OCI-LY1 (cell line): ENCODE results near the gene RAI1.

ENCODE experiments used
- H2AFZ ChIP-seq: fragments of 200-600 bp; sonication (generic), shearing (Covaris generic); 2 replicates; pipeline ENCODE4 v1.6.0; 2014; ENCODE audit warnings: antibody characterized with exemption, mild to moderate bottlenecking, low read length
- H3F3A ChIP-seq: fragments of 200-600 bp; sonication (generic), shearing (Covaris generic); 2 replicates; pipeline ENCODE4 v1.6.0; 2014; ENCODE audit warnings: mild to moderate bottlenecking, antibody characterized with exemption, low read length, moderate library complexity; ENCODE audit not compliant: insufficient read depth
- H3K27ac ChIP-seq: fragments of 200-600 bp; sonication (generic); 2 replicates; pipeline ENCODE4 v1.5.1; 2014; ENCODE audit warnings: low read length, mixed run types, mild to moderate bottlenecking, low read depth; ENCODE audit not compliant: poor library complexity, severe bottlenecking
- H3K27me3 ChIP-seq: fragments of 200-600 bp; sonication (generic); 2 replicates; pipeline ENCODE4 v1.6.0; 2014; ENCODE audit warnings: antibody characterized with exemption, mild to moderate bottlenecking, low read length, moderate library complexity; ENCODE audit not compliant: insufficient read depth
- H3K36me3 ChIP-seq: fragments of 200-600 bp; sonication (generic); 2 replicates; pipeline ENCODE4 v1.6.1; 2014; ENCODE audit warnings: mild to moderate bottlenecking, antibody characterized with exemption, low read length, moderate library complexity, mixed read lengths; ENCODE audit not compliant: insufficient read depth
- H3K4me1 ChIP-seq: fragments of 200-600 bp; sonication (generic); 2 replicates; pipeline ENCODE4 v1.5.1; 2014; ENCODE audit warnings: mild to moderate bottlenecking, low read length, moderate library complexity; ENCODE audit not compliant: insufficient read depth, severe bottlenecking
- H3K4me2 ChIP-seq: fragments of 200-600 bp; sonication (generic), shearing (Covaris generic); 2 replicates; pipeline ENCODE4 v1.6.1; 2014; ENCODE audit warnings: low read length
- H3K4me3 ChIP-seq: fragments of 200-600 bp; sonication (generic); 2 replicates; pipeline ENCODE4 v1.5.1; 2014; ENCODE audit warnings: low read length, low read depth, mild to moderate bottlenecking, mixed read lengths; ENCODE audit not compliant: poor library complexity, severe bottlenecking
- H3K79me2 ChIP-seq: fragments of 200-600 bp; shearing (Covaris generic); 2 replicates; pipeline ENCODE4 v1.6.1; 2016; ENCODE audit warnings: mixed run types, low read length, mixed read lengths; ENCODE audit not compliant: insufficient read depth
- H3K9ac ChIP-seq: fragments of 200-600 bp; sonication (generic), shearing (Covaris generic); 2 replicates; pipeline ENCODE4 v1.6.1; 2014; ENCODE audit warnings: mild to moderate bottlenecking, low read length, mixed read lengths
- H3K9me2 ChIP-seq: fragments of 200-600 bp; sonication (generic), shearing (Covaris generic); 2 replicates; pipeline ENCODE4 v1.6.1; 2014; ENCODE audit warnings: low read depth, mild to moderate bottlenecking, low read length, mixed read lengths
- H3K9me3 ChIP-seq: fragments of 200-600 bp; shearing (Covaris generic); 2 replicates; pipeline ENCODE4 v1.6.1; 2014; ENCODE audit warnings: low read length, mixed read lengths
- H4K20me1 ChIP-seq: fragments of 200-600 bp; sonication (generic), shearing (Covaris generic); 2 replicates; pipeline ENCODE4 v1.6.0; 2016; ENCODE audit warnings: mild to moderate bottlenecking, low read length; ENCODE audit not compliant: insufficient read depth
- CTCF ChIP-seq: fragments of 200-600 bp; sonication (generic), shearing (Covaris generic); IDR thresholded peaks from 2 replicates; pipeline ENCODE4 v1.5.1; 2017; ENCODE audit warnings: mild to moderate bottlenecking, antibody characterized with exemption, low read length, moderate library complexity, mixed read lengths
- EZH2 ChIP-seq: fragments of 200-600 bp; sonication (generic), shearing (Covaris generic); IDR thresholded peaks from 2 replicates; pipeline ENCODE4 v1.8.0; 2017; ENCODE audit warnings: borderline replicate concordance, mixed run types, mild to moderate bottlenecking, antibody characterized with exemption, low read length, moderate library complexity, mixed read lengths

RAI1 gene

GRCh38 chr17:17788967-17789366 is 107.7 kb downstream of the RAI1 start:
- no peaks in the 10 kb centered on the region for H4K20me1 ChIP-seq
- no peaks in the 10 kb centered on the region for H3K9me2 ChIP-seq
- no peak overlapping the region for H3K27ac ChIP-seq
- no peak overlapping the region for H3K4me3 ChIP-seq
- H3K79me2 ChIP-seq, result no peaks in the 10 kb centered on the region
- peaks cover 11% of the 10 kb centered on the region; the same call in 1 of the 2 replicates for H3K27me3 ChIP-seq
- H3K9me3 ChIP-seq, result no peaks in the 10 kb centered on the region
- H3F3A ChIP-seq, result no peaks in the 10 kb centered on the region
- no peak overlapping the region for H2AFZ ChIP-seq
- no peak overlapping the region for H3K4me2 ChIP-seq
- H3K36me3 ChIP-seq, result no peaks in the 10 kb centered on the region
- H3K4me1 ChIP-seq, result peaks cover 9% of the 10 kb centered on the region
- no peak for TF ChIP-seq EZH2
- TF ChIP-seq CTCF, result no peak
- no peak overlapping the region for H3K9ac ChIP-seq

- TF ChIP-seq CTCF (no peak), EZH2 (no peak)
These were observed 108.2 kb downstream of the RAI1 start for GRCh38 chr17:17789410-17789809.

GRCh38 chr17:17789828-17790636 is 108.8 kb downstream of the RAI1 start:
- Histone ChIP-seq H4K20me1 (no peaks in the 10 kb centered on the region), H3K9me2 (no peaks in the 10 kb centered on the region), H3K27me3 (peaks cover 14% of the 10 kb centered on the region; the same call in 1 of the 2 replicates), H2AFZ (no peak overlapping the region), H3K9ac (no peak overlapping the region), H3K4me2 (no peak overlapping the region), H3K4me3 (no peak overlapping the region), H3K4me1 (no peaks in the 10 kb centered on the region), H3K36me3 (no peaks in the 10 kb centered on the region), H3F3A (no peaks in the 10 kb centered on the region), H3K79me2 (no peaks in the 10 kb centered on the region), H3K27ac (no peak overlapping the region), H3K9me3 (no peaks in the 10 kb centered on the region)
- TF ChIP-seq CTCF (no peak), EZH2 (no peak)

More at GRCh38 chr17:17789410-17789809, 108.2 kb downstream of the RAI1 start:
- Histone ChIP-seq H3F3A (no peaks in the 10 kb centered on the region), H3K9me3 (no peaks in the 10 kb centered on the region), H3K9ac (no peak overlapping the region), H3K4me1 (peaks cover 5% of the 10 kb centered on the region), H3K79me2 (no peaks in the 10 kb centered on the region), H2AFZ (no peak overlapping the region), H4K20me1 (no peaks in the 10 kb centered on the region), H3K9me2 (no peaks in the 10 kb centered on the region), H3K27me3 (peaks cover 14% of the 10 kb centered on the region; the same call in 1 of the 2 replicates), H3K4me2 (no peak overlapping the region), H3K4me3 (no peak overlapping the region), H3K36me3 (no peaks in the 10 kb centered on the region), H3K27ac (no peak overlapping the region)
